ENCODE measurements around the gene NCMAP.

- no peak for TF ChIP-seq EZH2 (IDR thresholded peaks at IDR 0.05; ENCODE audit: low read length, missing control alignments)
- TF ChIP-seq CTCF (conservative IDR thresholded peaks at IDR 0.05 in 1 of 2, IDR thresholded peaks at IDR 0.05 in 1 of 2; ENCODE audit: low read depth in 1 of 2, low read length in 2 of 2), result no peak
Measured at GRCh38 chr1:24636661-24637357, 80.9 kb downstream of the NCMAP start.

Data from fibroblast of lung (primary cell).